ENCODE results near the gene GINS3.

GINS3 gene

DNA sequence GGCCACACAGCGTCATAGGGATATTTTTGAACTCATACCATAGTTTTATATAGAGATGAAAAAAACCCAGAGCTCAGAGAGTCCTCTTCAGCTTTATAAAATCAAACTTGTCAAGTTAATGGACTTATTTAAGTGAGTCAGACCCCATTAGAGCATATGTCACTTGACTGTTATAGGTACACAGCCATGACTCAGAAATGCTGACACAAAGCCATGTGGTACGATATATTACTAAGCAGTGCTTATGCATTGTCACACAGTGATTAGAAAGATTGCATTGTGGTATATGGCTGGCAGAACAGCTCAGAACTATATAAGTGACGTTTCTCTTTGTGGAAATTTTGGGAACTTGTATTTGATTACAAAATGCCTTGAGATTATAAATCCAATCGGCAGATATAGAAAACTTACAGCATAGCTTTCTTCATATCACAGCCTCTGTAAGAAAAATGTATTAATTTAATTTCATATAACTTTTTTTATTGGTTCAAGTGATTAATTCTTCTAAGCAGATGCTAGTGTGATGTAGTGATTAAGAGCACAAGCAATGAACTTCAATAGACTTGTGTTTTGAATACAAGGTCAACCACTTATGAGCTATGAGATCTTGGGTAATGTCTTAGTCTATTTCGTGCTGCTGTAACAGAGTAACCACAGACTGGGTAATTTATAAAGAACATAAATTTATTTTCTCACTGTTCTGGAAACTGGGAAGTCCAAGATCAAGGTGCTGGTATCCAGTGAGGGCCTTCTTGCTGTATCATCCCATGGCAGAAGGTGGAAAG, 25.8 kb upstream of the GINS3 start:
- Histone ChIP-seq H3K36me3 (ENCODE audit: control insufficient read depth, insufficient read depth, low read length) (no peaks in the 10 kb centered on the region), H3K27me3 (ENCODE audit: control insufficient read depth, insufficient read depth, low read length) (peaks cover 17% of the 10 kb centered on the region), H3K27ac (ENCODE audit: low read depth, low read length) (no peak overlapping the region), H3K4me1 (ENCODE audit: control insufficient read depth, insufficient read depth, low read length) (no peaks in the 10 kb centered on the region), H3K9me3 (ENCODE audit: control insufficient read depth, insufficient read depth, low read depth, low read length) (no peaks in the 10 kb centered on the region; the same call in 1 of the 2 replicates), H3K4me3 (ENCODE audit: low read depth, low read length) (no peak overlapping the region), H3K9ac (ENCODE audit: low read length) (no peak overlapping the region)

DNA sequence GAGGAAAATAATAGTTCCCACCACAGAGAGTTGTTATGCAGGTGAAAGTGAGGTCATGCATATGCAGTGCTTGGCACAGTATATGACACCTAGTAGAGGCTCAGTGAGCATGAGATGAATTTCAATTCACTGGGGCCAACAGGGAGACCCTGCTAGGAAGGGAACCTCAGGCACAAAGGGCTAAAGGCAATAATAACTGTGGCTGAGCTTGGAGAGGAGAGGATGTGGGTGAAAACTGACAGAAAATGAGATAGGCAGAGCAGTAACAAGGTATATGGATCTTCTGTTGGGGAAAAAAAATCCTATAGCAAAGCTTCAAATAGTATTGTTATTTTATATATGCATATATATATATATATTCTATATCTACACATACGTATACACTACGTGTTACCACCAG, 25.0 kb upstream of the GINS3 start:
- Histone ChIP-seq H3K9me3 (ENCODE audit: control insufficient read depth, insufficient read depth, low read depth, low read length) (no peaks in the 10 kb centered on the region), H3K27ac (ENCODE audit: low read depth, low read length) (no peak overlapping the region), H3K27me3 (ENCODE audit: control insufficient read depth, insufficient read depth, low read length) (peaks cover 14% of the 10 kb centered on the region)

DNA sequence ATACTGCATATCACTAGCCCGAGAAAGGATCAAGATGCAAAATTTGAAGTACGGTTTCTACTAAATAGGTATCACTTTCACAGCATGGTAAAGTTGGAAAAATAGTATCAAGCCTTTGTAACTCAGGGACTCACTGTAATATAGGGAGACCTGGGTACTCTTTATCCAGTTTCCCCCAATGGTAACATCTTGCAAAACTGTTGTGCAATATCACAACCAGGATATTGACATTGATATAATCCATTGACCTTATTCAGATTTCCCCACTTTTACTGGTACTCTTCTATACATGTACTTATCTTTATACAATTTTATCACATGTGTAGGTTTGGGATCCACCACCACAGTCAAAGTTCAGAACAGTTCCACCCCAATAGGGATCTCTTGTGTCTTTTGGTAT, 20.4 kb upstream of the GINS3 start:
- H3K27me3 ChIP-seq (ENCODE audit: control insufficient read depth, insufficient read depth, low read length) = peaks cover 8% of the 10 kb centered on the region; the same call in 1 of the 2 replicates
- H3K9ac ChIP-seq (ENCODE audit: low read length) = no peak overlapping the region
- no peak overlapping the region for H3K4me3 ChIP-seq (ENCODE audit: low read depth, low read length)
- H3K9me3 ChIP-seq (ENCODE audit: control insufficient read depth, insufficient read depth, low read depth, low read length) = no peaks in the 10 kb centered on the region
- no peak overlapping the region for H3K27ac ChIP-seq (ENCODE audit: low read depth, low read length)
- H3K36me3 ChIP-seq (ENCODE audit: control insufficient read depth, insufficient read depth, low read length) = no peaks in the 10 kb centered on the region
- no peaks in the 10 kb centered on the region for H3K4me1 ChIP-seq (ENCODE audit: control insufficient read depth, insufficient read depth, low read length)

More for the DNA sequence above, 25.0 kb upstream of the GINS3 start:
- H3K9ac ChIP-seq (ENCODE audit: low read length) = no peak overlapping the region
- no peaks in the 10 kb centered on the region for H3K4me1 ChIP-seq (ENCODE audit: control insufficient read depth, insufficient read depth, low read length)
- no peak overlapping the region for H3K4me3 ChIP-seq (ENCODE audit: low read depth, low read length)
- H3K36me3 ChIP-seq (ENCODE audit: control insufficient read depth, insufficient read depth, low read length) = no peaks in the 10 kb centered on the region

DNA sequence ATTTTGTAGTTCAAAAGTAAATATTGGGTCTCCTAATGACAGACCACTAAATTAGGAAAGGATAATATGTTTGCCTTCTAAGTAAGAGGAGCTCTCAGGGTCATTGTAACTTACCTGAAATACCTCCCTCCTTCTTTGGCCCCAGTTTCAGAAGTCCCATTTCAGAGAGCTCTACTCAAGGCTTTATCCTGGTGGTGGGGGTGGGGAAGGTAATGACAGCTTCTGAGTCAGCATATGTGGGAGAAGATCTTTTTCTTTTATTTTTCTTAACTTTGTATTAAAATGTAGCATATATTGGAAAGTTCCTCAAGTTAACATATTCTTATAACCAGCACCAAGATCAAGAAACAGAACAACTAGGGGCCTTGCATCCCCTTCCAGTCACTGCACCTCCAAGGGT, 16.9 kb upstream of the GINS3 start:
- H3K4me3 ChIP-seq (ENCODE audit: low read depth, low read length) = no peak overlapping the region
- H3K27me3 ChIP-seq (ENCODE audit: control insufficient read depth, insufficient read depth, low read length) = no peaks in the 10 kb centered on the region
- H3K4me1 ChIP-seq (ENCODE audit: control insufficient read depth, insufficient read depth, low read length) = no peaks in the 10 kb centered on the region
- H3K9ac ChIP-seq (ENCODE audit: low read length) = no peak overlapping the region
- no peaks in the 10 kb centered on the region for H3K36me3 ChIP-seq (ENCODE audit: control insufficient read depth, insufficient read depth, low read length)
- H3K27ac ChIP-seq (ENCODE audit: low read depth, low read length) = no peak overlapping the region
- H3K9me3 ChIP-seq (ENCODE audit: control insufficient read depth, insufficient read depth, low read depth, low read length) = no peaks in the 10 kb centered on the region

DNA sequence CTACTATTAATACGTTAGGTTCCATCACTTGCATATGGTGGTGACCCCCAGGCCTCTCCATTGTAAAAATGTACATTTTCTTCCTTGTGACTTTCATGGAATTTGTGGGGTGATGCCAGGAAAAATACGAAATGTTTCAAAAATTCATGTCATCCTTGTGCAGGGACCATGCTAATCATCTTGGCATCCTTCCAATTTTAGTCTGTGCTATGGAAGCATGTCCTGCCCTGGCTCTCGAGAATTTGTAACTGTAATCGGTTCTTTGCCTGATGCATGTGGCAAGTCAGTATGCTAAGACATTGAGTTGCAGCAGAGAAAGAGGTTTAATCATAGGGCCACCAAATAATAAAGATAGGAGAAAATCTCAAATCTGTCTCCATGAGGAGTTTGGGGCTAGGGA, 14.3 kb upstream of the GINS3 start:
- no peaks in the 10 kb centered on the region for H3K4me1 ChIP-seq (ENCODE audit: control insufficient read depth, insufficient read depth, low read length)
- no peak overlapping the region for H3K27ac ChIP-seq (ENCODE audit: low read depth, low read length)
- no peak overlapping the region for H3K4me3 ChIP-seq (ENCODE audit: low read depth, low read length)
- H3K9me3 ChIP-seq (ENCODE audit: control insufficient read depth, insufficient read depth, low read depth, low read length) = no peaks in the 10 kb centered on the region
- no peak overlapping the region for H3K9ac ChIP-seq (ENCODE audit: low read length)
- H3K36me3 ChIP-seq (ENCODE audit: control insufficient read depth, insufficient read depth, low read length) = no peaks in the 10 kb centered on the region
- peaks cover under 1% of the 10 kb centered on the region for H3K27me3 ChIP-seq (ENCODE audit: control insufficient read depth, insufficient read depth, low read length)

DNA sequence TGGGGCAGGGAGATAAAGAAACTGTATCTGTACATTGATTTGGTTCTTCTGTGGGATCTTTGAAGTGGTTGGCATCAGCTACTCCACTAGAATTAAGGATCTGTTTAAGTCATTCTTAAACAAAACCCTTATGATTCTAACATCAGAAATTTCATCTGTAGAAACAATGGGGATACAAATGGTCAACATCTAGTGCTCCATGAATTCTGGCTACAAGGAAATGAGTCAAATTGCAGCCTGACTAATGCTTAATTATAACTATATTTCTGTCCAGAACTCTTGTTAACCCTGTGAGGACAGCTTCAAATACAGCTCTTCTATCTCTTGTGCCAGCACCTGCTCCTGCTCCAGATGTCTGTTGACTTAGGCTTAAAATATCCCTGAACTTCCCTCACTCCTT, 13.9 kb upstream of the GINS3 start:
- no peak overlapping the region for H3K4me3 ChIP-seq (ENCODE audit: low read depth, low read length)
- no peak overlapping the region for H3K9ac ChIP-seq (ENCODE audit: low read length)
- H3K4me1 ChIP-seq (ENCODE audit: control insufficient read depth, insufficient read depth, low read length) = no peaks in the 10 kb centered on the region
- H3K27ac ChIP-seq (ENCODE audit: low read depth, low read length) = no peak overlapping the region
- H3K9me3 ChIP-seq (ENCODE audit: control insufficient read depth, insufficient read depth, low read depth, low read length) = no peaks in the 10 kb centered on the region
- peaks cover 3% of the 10 kb centered on the region for H3K27me3 ChIP-seq (ENCODE audit: control insufficient read depth, insufficient read depth, low read length)
- H3K36me3 ChIP-seq (ENCODE audit: control insufficient read depth, insufficient read depth, low read length) = no peaks in the 10 kb centered on the region

DNA sequence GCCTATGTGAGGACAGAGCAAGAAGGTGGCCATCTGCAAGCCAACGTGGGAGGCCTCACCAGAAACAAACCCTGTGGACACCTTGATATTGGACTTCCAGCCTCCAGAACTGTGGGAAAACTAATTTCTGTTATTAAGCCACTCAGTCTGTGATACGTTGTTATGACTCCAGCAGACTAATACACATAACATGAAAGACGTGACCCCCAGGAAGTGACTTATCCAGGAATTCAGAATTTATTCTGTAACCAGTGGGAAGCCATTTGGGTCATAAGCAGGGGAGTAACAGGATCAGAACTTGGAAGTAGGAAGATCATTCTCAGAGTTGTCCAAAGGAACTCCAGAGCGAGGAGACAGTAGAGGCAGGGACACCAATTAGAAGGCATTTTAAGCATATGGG, 12.5 kb upstream of the GINS3 start:
- no peaks in the 10 kb centered on the region for H3K4me1 ChIP-seq (ENCODE audit: control insufficient read depth, insufficient read depth, low read length)
- no peak overlapping the region for H3K27ac ChIP-seq (ENCODE audit: low read depth, low read length)
- peaks cover 3% of the 10 kb centered on the region for H3K27me3 ChIP-seq (ENCODE audit: control insufficient read depth, insufficient read depth, low read length)
- H3K9ac ChIP-seq (ENCODE audit: low read length) = no peak overlapping the region
- H3K4me3 ChIP-seq (ENCODE audit: low read depth, low read length) = no peak overlapping the region
- no peaks in the 10 kb centered on the region for H3K36me3 ChIP-seq (ENCODE audit: control insufficient read depth, insufficient read depth, low read length)
- H3K9me3 ChIP-seq (ENCODE audit: control insufficient read depth, insufficient read depth, low read depth, low read length) = no peaks in the 10 kb centered on the region

DNA sequence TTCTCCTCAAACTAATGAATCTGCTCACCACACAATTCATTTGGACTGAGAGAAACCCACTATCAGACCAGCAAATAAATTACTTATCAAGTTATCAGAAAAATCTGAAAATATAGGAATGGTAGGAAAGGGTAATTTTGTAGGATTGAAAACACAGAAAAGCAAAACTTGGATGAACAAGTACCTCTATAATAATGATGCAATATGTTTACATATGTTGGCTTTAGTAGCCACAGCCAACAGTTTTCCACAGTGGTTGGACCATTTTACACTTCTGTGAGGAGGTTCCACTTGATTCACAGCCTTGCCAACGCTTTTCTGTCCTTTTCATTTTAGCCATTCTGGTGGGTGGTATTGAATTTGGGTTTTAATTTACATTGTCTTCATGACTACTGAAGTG, 10.6 kb upstream of the GINS3 start:
- no peaks in the 10 kb centered on the region for H3K4me1 ChIP-seq (ENCODE audit: control insufficient read depth, insufficient read depth, low read length)
- H3K9me3 ChIP-seq (ENCODE audit: control insufficient read depth, insufficient read depth, low read depth, low read length) = no peaks in the 10 kb centered on the region
- H3K27ac ChIP-seq (ENCODE audit: low read depth, low read length) = no peak overlapping the region
- H3K4me3 ChIP-seq (ENCODE audit: low read depth, low read length) = no peak overlapping the region
- no peak overlapping the region for H3K9ac ChIP-seq (ENCODE audit: low read length)
- H3K36me3 ChIP-seq (ENCODE audit: control insufficient read depth, insufficient read depth, low read length) = no peaks in the 10 kb centered on the region
- peaks cover 3% of the 10 kb centered on the region for H3K27me3 ChIP-seq (ENCODE audit: control insufficient read depth, insufficient read depth, low read length)

DNA sequence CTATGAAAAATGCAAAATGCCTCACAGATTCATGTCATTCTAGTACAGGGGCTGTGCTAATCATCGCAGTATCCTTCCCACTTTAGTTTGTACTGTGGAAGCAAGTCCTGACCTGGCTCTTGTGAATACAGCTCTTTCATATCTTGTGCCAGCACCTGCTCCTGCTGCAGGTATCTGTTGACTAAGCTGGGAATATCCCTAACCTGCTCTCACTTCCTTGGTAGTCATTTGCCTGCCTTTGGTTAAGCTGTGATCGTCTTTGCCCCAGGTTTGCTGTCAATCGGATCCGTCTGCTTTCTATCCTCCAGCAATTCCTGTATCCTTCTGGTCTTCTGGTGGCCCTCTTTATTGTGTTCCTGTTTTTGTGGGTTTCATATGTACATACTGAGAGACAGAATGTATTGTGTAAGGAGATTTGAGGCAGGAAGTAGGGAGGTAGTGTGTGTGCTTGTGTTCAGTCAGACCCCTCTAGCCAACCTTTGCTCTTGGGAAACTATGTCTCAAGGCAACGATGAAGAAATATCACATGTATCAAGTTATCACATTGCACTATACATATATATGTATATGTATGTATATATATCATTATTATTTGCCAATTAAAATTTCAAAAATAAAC, 7.7 kb upstream of the GINS3 start:
- Histone ChIP-seq H3K9me3 (ENCODE audit: control insufficient read depth, insufficient read depth, low read depth, low read length) (no peaks in the 10 kb centered on the region), H3K27ac (ENCODE audit: low read depth, low read length) (no peak overlapping the region), H3K4me1 (ENCODE audit: control insufficient read depth, insufficient read depth, low read length) (no peaks in the 10 kb centered on the region), H3K9ac (ENCODE audit: low read length) (no peak overlapping the region), H3K27me3 (ENCODE audit: control insufficient read depth, insufficient read depth, low read length) (peaks cover 10% of the 10 kb centered on the region), H3K36me3 (ENCODE audit: control insufficient read depth, insufficient read depth, low read length) (no peaks in the 10 kb centered on the region), H3K4me3 (ENCODE audit: low read depth, low read length) (no peak overlapping the region)

DNA sequence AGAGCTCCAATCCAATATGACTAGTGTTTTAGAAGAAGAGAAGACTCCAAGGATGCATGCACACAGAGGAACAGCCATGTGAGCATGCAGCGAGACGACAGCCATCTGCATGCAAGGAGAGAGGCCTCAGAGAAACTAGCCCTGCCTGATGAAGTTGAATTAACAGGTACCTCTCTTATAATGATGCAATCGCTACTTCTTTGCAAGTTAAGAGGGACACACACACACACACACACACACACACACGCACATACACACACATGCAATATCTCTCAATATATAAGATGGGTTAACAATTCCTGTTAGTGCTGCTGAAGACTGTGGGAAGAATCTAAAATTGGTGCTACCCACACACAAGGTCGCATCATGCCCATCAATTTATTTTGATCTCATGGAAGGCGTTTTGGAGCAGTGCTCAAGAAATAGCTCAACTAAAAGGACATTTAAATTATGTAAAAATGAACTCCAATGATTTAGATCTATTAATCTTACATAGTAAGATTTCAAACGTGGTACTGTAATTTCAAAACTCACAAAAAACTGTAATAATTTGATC, 7.0 kb upstream of the GINS3 start:
- H3K4me1 ChIP-seq (ENCODE audit: control insufficient read depth, insufficient read depth, low read length) = no peaks in the 10 kb centered on the region
- H3K36me3 ChIP-seq (ENCODE audit: control insufficient read depth, insufficient read depth, low read length) = no peaks in the 10 kb centered on the region
- H3K27me3 ChIP-seq (ENCODE audit: control insufficient read depth, insufficient read depth, low read length) = peaks cover 17% of the 10 kb centered on the region
- no peak overlapping the region for H3K9ac ChIP-seq (ENCODE audit: low read length)
- H3K9me3 ChIP-seq (ENCODE audit: control insufficient read depth, insufficient read depth, low read depth, low read length) = no peaks in the 10 kb centered on the region
- H3K4me3 ChIP-seq (ENCODE audit: low read depth, low read length) = no peak overlapping the region
- H3K27ac ChIP-seq (ENCODE audit: low read depth, low read length) = no peak overlapping the region

DNA sequence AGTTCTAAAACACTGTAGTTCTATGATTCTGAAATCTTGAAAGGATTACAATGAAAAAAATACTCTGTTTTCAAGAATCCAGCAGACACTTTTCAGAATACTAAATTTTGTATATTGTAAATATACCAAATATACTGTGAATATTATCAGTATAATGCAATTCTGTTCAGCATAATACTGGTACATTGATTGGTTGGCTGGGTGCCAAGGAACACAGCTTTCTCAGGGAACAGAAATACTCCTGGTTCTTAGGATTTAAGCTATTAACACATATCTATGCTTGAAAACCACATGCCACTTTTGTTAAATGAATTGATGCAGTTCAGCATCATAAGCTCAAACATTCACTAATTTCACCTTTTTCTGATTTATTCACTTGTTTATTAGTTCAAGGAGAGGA, 2.5 kb upstream of the GINS3 start:
- H3K9me3 ChIP-seq (ENCODE audit: control insufficient read depth, insufficient read depth, low read depth, low read length) = no peaks in the 10 kb centered on the region
- no peak overlapping the region for H3K27ac ChIP-seq (ENCODE audit: low read depth, low read length)
- H3K36me3 ChIP-seq (ENCODE audit: control insufficient read depth, insufficient read depth, low read length) = peaks cover 3% of the 10 kb centered on the region; the same call in 1 of the 2 replicates
- no peaks in the 10 kb centered on the region for H3K4me1 ChIP-seq (ENCODE audit: control insufficient read depth, insufficient read depth, low read length)
- H3K4me3 ChIP-seq (ENCODE audit: low read depth, low read length) = no peak overlapping the region
- no peak overlapping the region for H3K9ac ChIP-seq (ENCODE audit: low read length)
- H3K27me3 ChIP-seq (ENCODE audit: control insufficient read depth, insufficient read depth, low read length) = peaks cover 30% of the 10 kb centered on the region
